OCI-LY7 (cell line): ENCODE results near the gene PIPOX.

Source experiments
- EZH2phosphoT487 ChIP-seq: fragments of 200-600 bp; sonication (generic); IDR thresholded peaks from 2 replicates; pipeline ENCODE4 v1.6.1; 2018; ENCODE audit warnings: low read depth, borderline replicate concordance, mild to moderate bottlenecking, mixed run types, antibody characterized with exemption, low read length, moderate library complexity, mixed read lengths
- TF ChIP-seq, protein P1 (sequence below): fragments of 200-600 bp; sonication (generic); conservative IDR thresholded peaks from 2 replicates; pipeline ENCODE4 v1.5.1; 2014; ENCODE audit warnings: mild to moderate bottlenecking, antibody characterized with exemption, low read length, moderate library complexity, mixed read lengths

DNA sequence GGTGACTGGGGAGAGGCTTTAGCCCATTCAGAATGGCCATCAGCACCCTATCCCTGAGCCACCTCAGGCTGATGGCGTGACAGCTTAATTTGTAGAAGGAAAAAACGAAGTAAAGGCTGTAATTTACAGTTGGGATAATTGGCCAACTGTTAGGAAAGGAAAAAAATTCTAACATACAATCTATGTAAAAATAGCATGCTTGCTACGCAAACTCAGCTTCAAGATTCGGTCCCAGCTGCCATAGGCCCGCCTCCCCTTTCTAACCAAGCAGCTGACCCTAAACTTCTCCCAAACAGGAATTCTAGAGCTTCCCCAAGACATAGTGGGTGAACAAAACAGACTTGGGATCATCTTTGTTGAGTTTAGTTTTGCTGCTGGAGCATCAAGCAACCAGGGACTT lies 42.0 kb upstream of the PIPOX start:
- TF ChIP-seq, protein P1, sequence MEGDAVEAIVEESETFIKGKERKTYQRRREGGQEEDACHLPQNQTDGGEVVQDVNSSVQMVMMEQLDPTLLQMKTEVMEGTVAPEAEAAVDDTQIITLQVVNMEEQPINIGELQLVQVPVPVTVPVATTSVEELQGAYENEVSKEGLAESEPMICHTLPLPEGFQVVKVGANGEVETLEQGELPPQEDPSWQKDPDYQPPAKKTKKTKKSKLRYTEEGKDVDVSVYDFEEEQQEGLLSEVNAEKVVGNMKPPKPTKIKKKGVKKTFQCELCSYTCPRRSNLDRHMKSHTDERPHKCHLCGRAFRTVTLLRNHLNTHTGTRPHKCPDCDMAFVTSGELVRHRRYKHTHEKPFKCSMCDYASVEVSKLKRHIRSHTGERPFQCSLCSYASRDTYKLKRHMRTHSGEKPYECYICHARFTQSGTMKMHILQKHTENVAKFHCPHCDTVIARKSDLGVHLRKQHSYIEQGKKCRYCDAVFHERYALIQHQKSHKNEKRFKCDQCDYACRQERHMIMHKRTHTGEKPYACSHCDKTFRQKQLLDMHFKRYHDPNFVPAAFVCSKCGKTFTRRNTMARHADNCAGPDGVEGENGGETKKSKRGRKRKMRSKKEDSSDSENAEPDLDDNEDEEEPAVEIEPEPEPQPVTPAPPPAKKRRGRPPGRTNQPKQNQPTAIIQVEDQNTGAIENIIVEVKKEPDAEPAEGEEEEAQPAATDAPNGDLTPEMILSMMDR = no peak
- TF ChIP-seq EZH2phosphoT487 = no peak
